T-helper 1 cell (primary cell): ENCODE data around the gene SEPTIN5.
"Not testable (repeated sequence)": the region's sequence is repeated elsewhere in the genome, so short reads cannot be mapped to it uniquely, and the experiment has no call there.

Source experiments
- DNase-seq, 5 donors: peaks; one replicate each; pipeline ENCODE4 v3.0.0-alpha.2; 2012 to 2020

SEPTIN5 gene

GRCh38 chr22:19680911-19681862, 33.1 kb upstream of the SEPTIN5 start:
- DNase-seq = peak in 1 of 5 donors; percentile 66

- no peak for DNase-seq
Observed at GRCh38 chr22:19681863-19682245, 32.4 kb upstream of the SEPTIN5 start.

GRCh38 chr22:19686946-19687345, 27.4 kb upstream of the SEPTIN5 start:
- no peak for DNase-seq

- DNase-seq = no peak
Observed at GRCh38 chr22:19687561-19688300, 26.6 kb upstream of the SEPTIN5 start.

GRCh38 chr22:19688301-19689290, 25.7 kb upstream of the SEPTIN5 start:
- no peak for DNase-seq

- DNase-seq = no peak
Observed at GRCh38 chr22:19689408-19689807, 24.9 kb upstream of the SEPTIN5 start.

- no peak for DNase-seq
Observed at GRCh38 chr22:19691007-19691720, 23.1 kb upstream of the SEPTIN5 start.

- no peak for DNase-seq
Observed at GRCh38 chr22:19691721-19692341, 22.5 kb upstream of the SEPTIN5 start.

- no peak for DNase-seq
Observed at GRCh38 chr22:19693581-19693980, 20.7 kb upstream of the SEPTIN5 start.

- no peak for DNase-seq
Observed at GRCh38 chr22:19693981-19694670, 20.2 kb upstream of the SEPTIN5 start.

- no peak for DNase-seq
Observed at GRCh38 chr22:19694696-19695095, 19.6 kb upstream of the SEPTIN5 start.

GRCh38 chr22:19696504-19697276, 17.6 kb upstream of the SEPTIN5 start:
- no peak for DNase-seq

- not testable (repeated sequence) for DNase-seq
Observed at GRCh38 chr22:19697871-19698270, 16.4 kb upstream of the SEPTIN5 start.

- DNase-seq = no peak
Observed at GRCh38 chr22:19700790-19701419, 13.4 kb upstream of the SEPTIN5 start.

- no peak for DNase-seq
Observed at GRCh38 chr22:19701420-19702145, 12.7 kb upstream of the SEPTIN5 start.

GRCh38 chr22:19703869-19704268, 10.4 kb upstream of the SEPTIN5 start:
- DNase-seq = no peak

- DNase-seq = no peak
Observed at GRCh38 chr22:19704355-19705015, 9.8 kb upstream of the SEPTIN5 start.
